AG08396 (cell line): ENCODE measurements around the gene SHANK1.

Experiments used
- DNase-seq: peaks from one replicate; pipeline ENCODE4 v3.0.0; 2012; ENCODE audit warnings: low spot score, mixed read lengths

The SHANK1 gene

GRCh38 chr19:50711805-50712204, 7.8 kb downstream of the SHANK1 start:
- DNase-seq, result no peak

- no peak for DNase-seq
Measured at GRCh38 chr19:50711196-50711595, 8.4 kb downstream of the SHANK1 start.

DNA sequence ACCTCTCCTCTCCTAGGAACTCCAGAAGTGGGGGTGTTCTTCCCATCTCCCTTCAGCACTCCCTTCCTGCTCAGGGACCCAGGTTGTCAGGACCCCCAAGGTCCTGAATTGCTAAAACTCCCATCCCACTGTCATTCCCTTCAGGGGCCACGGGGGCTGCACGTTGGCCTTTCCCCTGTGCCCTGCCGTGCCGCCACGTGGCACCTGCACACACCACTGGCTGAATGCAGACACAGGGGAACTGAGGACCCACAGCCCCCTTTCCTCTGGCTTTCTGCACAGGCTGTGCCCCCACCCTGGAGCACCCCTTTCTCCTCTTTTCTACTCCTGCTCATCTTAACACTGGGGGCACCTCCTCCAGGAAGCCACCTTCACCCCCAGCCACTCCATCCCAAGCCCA, 9.0 kb downstream of the SHANK1 start:
- DNase-seq, result no peak

GRCh38 chr19:50710094-50710493, 9.5 kb downstream of the SHANK1 start:
- DNase-seq, result no peak

GRCh38 chr19:50708179-50708879, 11.3 kb downstream of the SHANK1 start:
- DNase-seq, result no peak

GRCh38 chr19:50706387-50706786, 13.2 kb downstream of the SHANK1 start:
- no peak for DNase-seq

DNA sequence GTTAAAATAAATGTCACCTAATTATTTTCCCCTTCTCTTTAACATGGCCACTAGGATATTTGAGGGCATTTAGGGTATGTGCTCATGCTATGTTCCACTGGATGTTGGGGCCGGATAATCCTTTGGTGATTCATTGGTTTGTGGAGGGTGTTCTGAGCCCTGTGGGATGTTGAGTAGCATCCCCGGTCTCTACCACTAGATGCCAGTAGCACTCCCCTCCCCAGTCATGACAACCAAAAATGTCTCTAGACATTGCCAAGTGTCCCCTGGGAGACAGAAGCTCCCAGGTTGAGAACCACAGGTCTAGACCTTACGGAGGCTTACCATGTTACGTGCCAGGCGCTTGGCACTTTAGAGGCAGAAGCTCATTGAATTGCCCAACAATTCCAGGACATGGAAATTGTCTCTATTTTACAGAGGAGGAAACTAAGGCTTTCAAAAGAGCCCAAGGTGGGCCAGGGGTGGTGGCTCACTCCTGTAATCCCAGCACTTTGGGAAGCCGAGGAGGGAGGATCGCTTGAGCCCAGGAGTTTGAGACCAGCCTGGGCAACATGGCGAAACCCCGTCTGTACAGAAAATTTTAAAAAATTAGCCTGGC, 14.1 kb downstream of the SHANK1 start:
- DNase-seq, result peak; percentile 94

GRCh38 chr19:50703915-50704796, 15.4 kb downstream of the SHANK1 start:
- no peak for DNase-seq

- DNase-seq, result no peak
Measured at GRCh38 chr19:50702871-50703829, 16.5 kb downstream of the SHANK1 start.

- DNase-seq, result no peak
Measured at GRCh38 chr19:50702158-50702870, 17.3 kb downstream of the SHANK1 start.

- no peak for DNase-seq
Measured at GRCh38 chr19:50701367-50701985, 18.1 kb downstream of the SHANK1 start.

DNA sequence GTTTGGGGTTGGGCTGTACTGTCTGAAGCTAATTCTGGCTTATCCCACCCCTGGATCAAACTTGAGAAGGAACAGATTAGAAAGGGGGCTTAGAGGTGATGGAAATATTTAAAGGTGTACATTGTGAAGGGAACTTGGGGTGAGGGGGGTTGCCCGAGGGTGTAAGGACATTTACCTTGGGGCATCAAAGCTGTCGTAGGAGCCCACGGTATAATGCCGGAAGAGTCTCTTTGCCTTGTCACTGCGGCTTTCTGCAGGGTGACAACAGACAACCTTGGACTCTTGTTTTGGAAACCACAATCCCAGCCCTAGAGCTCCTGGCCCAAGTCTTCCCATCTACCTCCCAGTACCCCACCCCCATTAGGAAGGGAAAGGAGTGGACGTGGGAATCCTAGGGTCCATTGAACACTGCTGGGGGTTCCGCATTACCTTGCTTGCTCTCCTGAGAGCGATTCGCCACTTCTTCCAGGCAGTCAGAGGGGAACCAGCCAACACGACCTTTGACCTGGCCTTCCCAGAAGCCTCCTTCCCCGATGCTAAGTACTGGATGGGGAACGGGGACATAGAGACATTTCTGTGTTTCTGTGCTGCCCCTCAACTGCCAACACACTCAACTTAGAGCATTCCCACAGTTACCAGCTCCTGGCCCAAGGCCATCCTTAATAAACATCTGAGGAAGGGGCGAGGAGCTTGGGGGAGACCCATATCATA, 22.0 kb downstream of the SHANK1 start:
- no peak for DNase-seq

- DNase-seq, result no peak
Measured at GRCh38 chr19:50696094-50696483, 23.5 kb downstream of the SHANK1 start.

- DNase-seq, result peak; percentile 83
Measured at GRCh38 chr19:50695251-50696093, 24.1 kb downstream of the SHANK1 start.

DNA sequence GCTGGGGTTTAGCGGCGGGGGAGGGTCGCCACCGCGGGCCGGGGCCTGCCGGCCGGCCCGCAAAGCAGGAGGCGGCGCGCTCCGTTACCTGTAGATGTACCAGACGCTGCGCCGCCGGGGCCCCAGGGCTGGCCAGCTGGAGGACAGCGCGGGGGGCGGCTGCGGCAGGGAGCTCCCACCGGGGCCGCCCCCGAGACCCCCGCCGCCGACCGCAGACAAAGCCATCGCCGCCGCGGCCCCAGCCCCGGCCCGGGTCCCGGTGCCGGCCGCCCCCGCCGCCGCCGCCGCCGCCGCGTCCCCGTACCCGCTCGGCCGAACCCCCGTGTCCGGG, 24.8 kb downstream of the SHANK1 start:
- no peak for DNase-seq

DNA sequence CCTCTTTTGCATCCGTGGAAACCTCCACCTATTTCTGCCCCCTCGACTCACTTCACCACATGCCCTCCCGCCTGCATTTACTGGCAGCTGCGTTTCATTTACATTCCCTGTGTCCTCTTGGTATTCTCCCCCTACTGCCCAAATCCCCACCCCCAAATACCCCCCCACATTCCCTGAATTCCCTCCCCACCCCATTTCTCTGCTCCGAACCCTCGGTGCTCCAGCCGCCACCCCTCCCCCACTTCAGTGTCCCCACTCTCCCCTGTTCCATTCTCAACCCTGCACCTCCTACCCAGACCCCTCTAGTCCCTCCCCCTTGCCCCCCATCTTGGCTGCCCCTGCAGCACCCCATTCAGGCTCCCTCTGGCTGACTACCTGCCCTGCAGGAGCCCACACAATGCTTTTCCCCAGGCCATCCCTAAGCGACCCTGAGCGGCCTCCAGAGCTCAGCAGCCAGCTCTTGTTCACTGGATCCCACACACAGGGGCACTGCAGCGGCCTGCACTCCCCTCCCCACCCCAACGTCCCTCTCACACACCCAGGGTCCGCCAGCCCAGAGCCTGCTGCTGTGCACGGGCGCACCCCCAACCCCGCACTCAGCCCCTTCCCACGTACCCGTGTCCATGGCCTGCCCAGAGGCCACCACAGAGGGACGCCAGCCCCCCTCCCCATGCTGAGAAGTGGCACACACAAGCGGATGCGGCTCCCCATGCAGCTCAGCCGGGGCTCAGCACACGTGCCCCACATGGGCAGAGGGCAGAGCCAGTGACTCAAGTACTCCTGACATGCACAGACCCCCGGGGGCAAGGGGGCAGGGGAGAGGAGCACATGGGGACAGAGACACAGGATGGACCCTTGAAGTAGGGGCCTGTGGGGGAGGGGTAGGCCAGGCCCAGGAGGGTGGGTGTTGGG, 26.3 kb downstream of the SHANK1 start:
- no peak for DNase-seq

DNA sequence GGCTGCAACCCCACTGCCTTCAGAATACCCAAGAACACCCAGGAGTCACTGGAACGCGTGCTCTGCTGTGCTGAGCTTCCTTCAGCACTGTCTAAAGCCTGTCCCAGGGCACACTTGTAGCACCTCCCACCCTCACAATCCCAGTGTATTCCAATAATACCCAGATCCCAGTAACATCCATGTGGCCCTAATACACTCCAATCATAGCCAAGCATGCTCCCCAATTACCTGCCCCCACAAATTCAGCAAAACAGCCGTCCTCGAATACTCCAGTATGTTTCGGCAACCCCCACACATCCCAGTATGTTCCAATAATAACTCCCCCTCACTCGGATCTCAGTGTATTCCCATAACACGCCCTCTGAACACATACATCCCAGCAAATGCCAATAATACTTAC, 29.2 kb downstream of the SHANK1 start:
- DNase-seq, result no peak

DNA sequence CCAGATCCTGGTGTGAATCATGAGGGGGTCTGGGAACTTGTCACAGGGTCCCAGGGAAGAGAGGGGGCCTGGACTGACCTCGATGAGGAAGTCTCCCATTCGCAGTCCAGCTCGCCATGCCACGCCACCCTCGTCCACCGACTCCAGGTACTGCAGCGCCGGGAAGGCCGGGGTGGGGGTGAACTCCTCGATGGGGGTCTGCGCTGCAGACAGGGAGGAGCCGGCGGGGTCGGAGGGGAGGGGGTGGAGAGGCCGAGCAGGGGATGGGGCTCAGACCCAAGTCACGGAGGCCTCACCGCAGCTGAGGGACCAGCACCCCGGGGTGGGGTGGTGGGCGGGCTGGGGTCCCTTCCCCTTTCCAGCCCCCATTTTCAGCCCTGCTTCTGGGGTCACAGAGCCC, 30.8 kb downstream of the SHANK1 start:
- no peak for DNase-seq
